GM18870 (cell line): ENCODE data around the gene NCOA7.

Source experiments
- ATAC-seq: cut with Tn5 transposase; IDR thresholded peaks from one replicate; pipeline ENCODE4 v1.9.1; 2021; ENCODE audit warnings: moderate library complexity; ENCODE audit not compliant: unreplicated experiment

Gene NCOA7

GRCh38 chr6:125810445-125810844 is 19.7 kb downstream of the NCOA7 start:
- ATAC-seq = no peak

GRCh38 chr6:125811259-125811658 is 20.5 kb downstream of the NCOA7 start:
- no peak for ATAC-seq

DNA sequence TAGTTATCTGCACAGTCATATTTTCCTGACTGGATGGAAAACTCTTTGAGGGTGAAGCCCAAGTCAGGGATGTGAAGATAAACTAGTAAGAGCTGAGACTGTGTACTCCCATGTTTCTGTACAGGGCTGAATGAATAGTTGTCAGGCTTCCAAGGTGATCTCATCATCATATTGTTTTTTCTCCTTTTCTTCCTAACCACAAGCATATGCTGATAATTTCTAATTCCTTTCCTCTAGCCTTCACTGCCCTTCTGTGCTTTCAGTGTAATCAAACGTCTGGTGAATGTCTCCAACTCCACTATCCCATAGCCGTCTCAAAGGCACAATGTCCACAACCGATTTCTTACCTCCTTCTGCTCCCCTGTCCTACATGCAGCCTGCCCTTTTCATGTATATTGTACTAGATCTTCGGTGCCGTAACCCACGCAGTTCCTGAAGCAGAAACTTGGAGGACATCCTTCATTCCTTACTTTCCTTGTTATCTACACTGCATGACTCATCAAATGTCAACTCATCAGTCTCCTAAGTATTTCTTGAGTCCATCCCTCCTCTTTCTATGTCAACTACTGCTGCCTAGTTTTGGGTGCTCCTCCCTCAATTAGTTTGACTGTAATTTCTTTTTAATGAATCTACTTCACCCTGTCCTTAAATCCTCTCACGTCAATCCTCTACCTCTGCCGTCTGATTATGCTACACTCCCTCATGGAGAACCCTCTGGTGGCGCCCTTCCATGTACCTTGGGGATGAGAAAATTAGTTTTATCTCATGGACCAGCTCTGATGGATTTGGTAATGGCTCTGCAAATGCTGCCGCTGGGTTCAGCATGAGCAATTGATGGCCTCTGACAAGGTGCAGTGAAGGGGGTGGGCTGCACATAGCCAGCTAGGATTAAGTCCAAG is 21.9 kb downstream of the NCOA7 start:
- ATAC-seq = no peak

GRCh38 chr6:125814481-125814880 is 23.7 kb downstream of the NCOA7 start:
- ATAC-seq = no peak

- ATAC-seq = no peak
Measured at GRCh38 chr6:125815080-125815910, 24.5 kb downstream of the NCOA7 start.

DNA sequence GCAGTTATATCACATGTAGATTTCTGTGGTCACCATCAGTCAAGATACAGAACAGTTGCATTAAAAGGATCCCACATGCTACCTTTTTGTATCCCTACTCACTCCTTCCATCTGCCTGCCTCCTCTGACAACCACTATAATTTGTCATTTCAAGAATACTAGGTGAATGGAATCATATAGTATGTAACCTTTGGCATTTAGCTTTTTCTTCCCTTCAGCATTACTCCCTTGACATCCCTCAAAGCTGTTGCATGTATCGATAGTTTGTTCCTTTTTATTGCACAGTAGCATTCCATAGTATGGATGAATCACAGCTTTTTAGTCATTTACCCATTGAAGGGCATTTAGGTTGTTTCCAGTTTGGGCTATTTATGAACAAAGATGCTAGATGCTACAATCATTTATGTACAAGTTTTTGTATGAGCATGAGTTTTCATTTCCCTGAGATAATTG is 26.1 kb downstream of the NCOA7 start:
- ATAC-seq = no peak

- peak; percentile 36 for ATAC-seq
Measured at GRCh38 chr6:125818225-125818657, 27.5 kb downstream of the NCOA7 start.

GRCh38 chr6:125818772-125819260 is 28.1 kb downstream of the NCOA7 start:
- ATAC-seq = no peak

DNA sequence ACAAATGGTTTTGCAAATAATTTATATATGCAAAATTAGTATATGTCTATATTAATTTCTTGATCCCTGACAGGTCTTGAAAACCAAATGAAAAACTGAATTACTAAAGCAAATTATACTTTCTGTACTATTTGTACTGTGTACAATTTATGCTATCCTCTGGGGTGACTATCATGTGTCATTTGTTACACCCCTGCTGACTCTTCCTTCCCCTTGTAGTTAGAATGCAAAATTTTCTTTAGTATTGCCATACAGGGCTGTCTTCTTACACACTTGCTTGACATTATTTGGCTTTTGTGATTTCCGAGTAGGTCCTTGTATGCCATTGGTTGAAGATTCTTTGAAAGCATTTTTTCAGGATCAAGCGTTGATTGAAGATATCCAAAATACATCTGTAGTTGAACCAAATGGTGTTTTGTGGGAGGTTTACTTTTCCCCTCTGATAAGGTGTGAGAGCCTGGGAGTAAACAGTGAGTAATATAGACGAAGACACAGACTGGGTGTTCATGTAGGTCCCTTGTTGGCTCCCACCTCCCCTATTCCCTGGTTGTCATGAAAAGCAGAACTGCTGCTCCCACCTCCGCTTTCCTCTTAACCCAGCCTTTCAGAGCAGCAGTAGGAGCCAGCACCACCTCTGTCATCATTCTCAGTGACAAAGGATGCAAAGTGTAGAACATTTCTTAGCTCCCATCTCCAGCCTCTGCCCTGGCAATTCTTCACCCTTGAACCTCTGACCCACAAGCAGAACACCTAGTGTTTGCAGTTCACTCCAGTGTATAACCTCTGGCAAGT is 29.0 kb downstream of the NCOA7 start:
- ATAC-seq = no peak

DNA sequence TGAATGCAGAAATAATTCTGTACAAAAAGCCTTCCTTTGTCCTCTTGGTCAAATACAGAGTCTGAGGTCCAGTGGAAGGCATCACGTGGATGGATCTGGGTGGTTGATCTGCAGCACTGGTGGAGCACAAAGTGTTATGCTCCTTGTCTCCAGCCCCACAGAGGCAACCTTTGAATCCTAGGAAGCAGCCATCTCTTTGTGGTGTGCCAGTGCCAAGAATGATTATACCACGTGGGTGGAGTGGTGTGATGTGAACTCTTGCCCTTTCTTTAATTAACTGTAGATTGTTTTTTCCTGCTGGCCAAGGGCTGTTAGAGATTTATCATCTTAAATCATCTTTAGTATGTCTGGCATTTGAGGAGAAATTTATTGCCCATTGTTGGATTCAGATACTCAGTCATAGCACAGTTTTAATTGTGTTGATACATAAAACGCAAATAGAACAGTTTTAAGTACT is 31.1 kb downstream of the NCOA7 start:
- ATAC-seq = no peak

DNA sequence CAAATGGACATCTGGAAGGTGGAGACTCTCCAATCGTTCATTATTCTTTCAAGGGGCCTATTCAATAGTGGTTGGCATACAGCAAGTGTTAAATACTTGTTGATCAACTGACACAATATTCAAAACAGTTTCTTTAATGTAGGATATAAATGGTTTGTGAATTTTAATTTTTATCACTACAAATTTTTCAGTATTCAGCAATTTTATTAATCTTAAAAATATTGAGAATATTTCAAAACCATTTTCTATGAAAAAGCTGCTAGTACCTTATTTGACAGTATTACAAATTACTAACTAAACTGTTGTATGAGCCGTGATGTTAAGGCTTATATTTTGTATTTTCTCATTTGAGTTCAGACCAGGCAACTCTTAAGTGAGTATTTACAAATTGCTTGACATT is 32.4 kb downstream of the NCOA7 start:
- ATAC-seq = no peak

DNA sequence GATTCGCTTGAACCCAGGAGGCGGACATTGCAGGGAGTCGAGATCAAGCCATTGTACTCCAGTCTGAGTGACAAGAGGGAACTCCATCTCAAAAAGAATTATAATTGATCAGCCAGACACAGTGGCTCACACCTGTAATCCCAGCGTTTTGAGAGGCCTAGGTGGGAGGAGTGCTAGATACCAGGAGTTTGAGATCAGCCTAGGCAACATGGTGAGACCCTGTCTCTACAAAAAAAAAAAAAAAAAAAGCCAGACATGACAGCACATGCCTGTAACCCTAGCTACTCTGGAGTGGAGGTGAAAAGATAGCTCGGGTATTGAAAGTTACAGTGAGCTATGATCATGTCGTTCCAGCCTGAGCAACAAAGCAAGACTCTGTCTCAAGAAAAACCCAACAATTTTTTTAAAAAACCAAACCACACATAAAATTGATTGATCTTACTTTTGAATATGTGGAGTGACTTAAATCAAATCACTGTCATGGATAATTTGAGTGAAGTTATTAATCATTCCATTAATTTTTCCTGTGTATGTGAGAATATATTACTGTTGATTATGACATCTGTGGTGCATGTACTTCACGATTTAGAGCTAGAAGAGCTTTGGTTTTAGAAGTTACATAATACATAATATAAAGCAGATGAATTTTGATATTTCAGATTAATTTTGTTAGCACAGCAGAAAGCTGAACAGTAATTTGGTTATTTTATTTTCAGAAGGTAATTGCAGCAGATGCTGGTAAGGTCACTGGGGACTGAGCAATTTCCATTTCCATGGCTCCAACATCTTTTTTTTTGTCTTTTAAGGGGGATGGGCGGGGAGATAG is 34.4 kb downstream of the NCOA7 start:
- ATAC-seq = no peak

DNA sequence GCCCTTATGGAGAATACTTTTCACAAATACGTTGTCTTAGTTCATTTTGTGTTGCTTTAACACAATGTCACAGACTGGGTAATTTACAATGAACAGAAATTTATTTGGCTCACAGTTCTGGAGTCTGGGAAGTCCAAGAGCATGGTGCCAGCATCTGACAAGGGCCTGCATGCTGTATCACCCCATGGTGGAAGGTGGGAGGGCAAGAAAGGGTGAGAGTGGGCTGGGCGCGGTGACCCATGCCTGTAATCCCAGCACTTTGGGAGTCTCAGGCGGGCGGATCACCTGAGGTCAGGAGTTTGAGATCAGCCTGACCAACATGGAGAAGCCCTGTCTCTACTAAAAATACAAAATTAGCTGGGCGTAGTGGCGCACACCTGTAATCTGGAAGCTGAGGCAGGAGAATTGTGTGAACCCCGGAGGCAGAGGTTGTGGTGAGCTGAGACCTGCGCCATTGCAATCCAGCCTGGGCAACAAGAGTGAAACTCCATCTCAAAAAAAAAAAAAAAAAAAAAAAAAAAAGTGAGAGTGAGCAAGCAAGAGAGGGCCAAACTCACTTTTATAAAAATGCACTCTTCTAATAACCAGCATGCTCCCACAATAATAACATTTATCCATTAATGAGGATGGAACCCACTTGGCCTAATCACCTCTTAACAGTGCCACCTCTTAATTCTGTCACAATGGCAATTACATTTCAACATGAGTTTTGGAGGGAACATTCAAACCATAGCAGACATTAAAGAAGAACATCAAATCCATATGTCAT is 36.1 kb downstream of the NCOA7 start:
- no peak for ATAC-seq

- no peak for ATAC-seq
Measured at GRCh38 chr6:125827788-125828320, 37.1 kb downstream of the NCOA7 start.

DNA sequence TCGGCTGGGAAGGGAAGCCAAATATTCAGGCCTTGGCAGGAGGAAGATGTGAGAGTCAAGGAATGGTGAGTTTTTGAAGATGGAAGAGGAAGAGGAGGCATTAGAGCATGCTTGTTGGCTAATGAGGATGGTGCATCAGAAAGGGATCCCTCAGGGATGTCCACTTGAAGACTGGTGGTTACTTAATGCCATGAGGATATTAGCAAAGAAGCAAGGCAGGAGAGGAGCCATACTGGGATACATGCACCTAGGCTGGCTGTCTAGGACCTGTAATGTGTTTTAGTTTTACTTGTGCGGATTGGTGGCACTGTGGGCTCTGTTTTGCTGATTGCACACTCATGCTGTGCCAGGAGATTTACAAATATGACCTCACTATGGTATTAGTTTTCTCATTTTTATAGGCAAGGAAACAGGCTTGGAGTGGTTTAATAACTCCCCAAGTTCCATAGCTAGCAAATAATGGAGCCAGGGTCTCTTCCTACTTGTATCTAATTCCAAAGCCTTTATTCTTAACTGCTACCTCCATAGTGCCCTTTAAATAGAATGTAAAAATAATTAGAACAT is 37.8 kb downstream of the NCOA7 start:
- no peak for ATAC-seq

GRCh38 chr6:125829433-125829832 is 38.7 kb downstream of the NCOA7 start:
- ATAC-seq = no peak

DNA sequence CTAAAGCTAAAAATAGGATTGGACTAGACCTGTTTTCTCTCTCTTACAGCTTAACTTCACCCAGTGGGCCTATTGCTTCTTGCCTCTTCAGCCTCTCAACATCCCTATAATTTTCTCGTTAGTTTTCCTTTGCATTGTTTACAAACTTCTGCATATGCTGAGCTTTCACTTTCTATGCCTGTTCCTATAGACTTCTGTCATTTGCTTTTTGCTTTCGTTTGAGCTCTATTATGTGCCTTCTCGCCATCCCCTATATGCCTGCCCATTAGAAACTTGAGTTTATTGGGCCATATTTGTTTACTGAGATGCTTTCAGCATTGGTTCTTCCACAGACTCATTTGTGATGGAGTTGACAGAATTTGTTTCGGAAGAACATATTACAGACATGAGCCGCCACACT is 40.9 kb downstream of the NCOA7 start:
- ATAC-seq = no peak

DNA sequence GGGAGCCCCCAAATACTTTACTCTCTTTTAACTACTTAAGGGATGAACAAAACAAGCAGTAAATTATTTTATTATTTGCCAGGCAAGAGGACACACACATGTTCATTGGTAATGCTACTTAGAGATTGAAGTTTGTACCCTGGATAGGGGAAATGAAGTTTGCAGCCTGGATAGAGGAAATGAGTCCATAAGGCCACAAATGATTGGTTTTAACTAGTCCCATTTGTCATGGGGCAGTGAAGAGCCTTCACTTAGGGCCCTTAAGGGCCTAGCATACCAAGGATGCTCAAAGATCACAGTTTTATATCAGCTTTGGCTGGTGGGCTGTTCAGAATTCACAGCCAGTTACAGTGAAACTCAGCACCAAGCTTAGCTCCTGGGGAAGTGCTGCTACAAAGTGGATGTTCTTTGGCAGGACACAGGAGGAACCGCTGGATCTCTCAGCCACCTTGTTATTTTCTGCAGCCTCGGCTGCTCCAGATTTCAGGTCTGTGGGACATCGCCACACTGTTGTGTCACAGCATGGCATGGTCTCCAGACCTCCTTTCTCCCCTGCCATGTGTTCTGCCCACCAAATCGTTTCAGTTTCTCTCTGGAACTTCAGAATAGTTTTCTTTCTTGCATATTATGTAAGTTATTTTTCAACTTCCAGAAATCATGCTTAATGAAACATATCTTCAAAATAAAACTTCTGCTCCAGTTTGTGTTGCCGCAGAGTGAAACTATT is 41.8 kb downstream of the NCOA7 start:
- ATAC-seq = no peak
